Ovary (tissue), 9 donors: ENCODE data around the gene GADD45A. TPM values are rescaled to one million over a fixed set of nuclear protein-coding genes. Genes with fewer than 3 reads are reported as not detected.
A peak's percentile ranks its signal among the peaks of the same experiment; 100 is the strongest.

ENCODE experiments used
- DNase-seq, 5 donors: peaks; one replicate each; pipeline ENCODE4 v3.0.0-alpha.2; 2019 to 2020
- H3K27ac ChIP-seq, 2 donors: fragments of 200-600 bp; one replicate each; pipeline versions ENCODE4 v1.5.1 to v1.8.0; 2019 to 2022
- H3K27me3 ChIP-seq: fragments of 200-600 bp; one replicate; pipeline ENCODE4 v1.8.0; 2022
- H3K36me3 ChIP-seq: fragments of 200-600 bp; sonication (generic); one replicate; pipeline ENCODE4 v1.5.1; 2019
- H3K4me1 ChIP-seq: one replicate; pipeline ENCODE4 v1.8.1; 2013; ENCODE audit warnings: mild to moderate bottlenecking, moderate library complexity; ENCODE audit not compliant: insufficient read depth
- H3K4me3 ChIP-seq: fragments of 200-600 bp; sonication (generic); one replicate; pipeline ENCODE4 v1.5.1; 2017
- H3K9me3 ChIP-seq, 2 donors: fragments of 200-600 bp in 1 of 2; sonication (generic) in 1 of 2; one replicate each; pipeline versions ENCODE4 v1.5.1 to v1.8.1; 2013 to 2019; ENCODE audit warnings: mild to moderate bottlenecking in 1 of 2, moderate library complexity in 1 of 2
- CTCF ChIP-seq, 3 donors: fragments of 450-650 bp in 2 of 3; fragments of 200-600 bp in 1 of 3; IDR thresholded peaks; one replicate each; pipeline versions ENCODE4 v1.5.1 to v1.8.0; 2016 to 2022; ENCODE audit warnings: antibody characterized with exemption in 3 of 3, mild to moderate bottlenecking in 1 of 3
- EP300 ChIP-seq: sonication (generic); formaldehyde crosslinking; IDR thresholded peaks from one replicate; pipeline ENCODE4 v1.6.1; 2017; ENCODE audit warnings: antibody characterized with exemption
- POLR2A ChIP-seq: fragments of 450-650 bp; IDR thresholded peaks from one replicate; pipeline ENCODE4 v1.6.1; 2017; ENCODE audit warnings: antibody characterized with exemption, mild to moderate bottlenecking, moderate library complexity
- WGBS, 3 donors: extraction: QIAGEN DNeasy Blood & Tissue Kit in 1 of 3; methylation state at CpG; one replicate each; pipeline versions ENCODE4 v1.1.5 to v1.1.7; 2013 to 2017; 5-methylcytosine and 5-hydroxymethylcytosine counted together
- intact Hi-C, 4 donors: fragments of 100-400 bp; cut with DNase I; formaldehyde crosslinking; loops; one replicate each; pipeline versions ENCODE4 v1.11.0 to v1.15.1; 2022 to 2023
- polyA plus RNA-seq, 2 donors: library from polyadenylated mRNA; stranded (reverse); fragments of 200-250 nt in 1 of 2; fragments of 350-450 nt in 1 of 2; fragmentation: Illumina TruSeq in 1 of 2; extraction: RNeasy Lipid Tissue Mini Kit (QIAGEN cat#74804) in 1 of 2; gene quantifications; one replicate each; pipeline ENCODE4 v1.2.3, GENCODE V29; 2013 to 2014
- total RNA-seq, 7 donors: library from RNA; depleted of rRNA in 2 of 7; stranded (reverse); fragments of >200 nt in 2 of 7; fragmentation: NEBNext Ultra II Directional in 3 of 7; extraction: Animal tissue kit (Norgen Biotek cat#: 25700) in 3 of 7; gene quantifications; one replicate each; pipeline versions ENCODE4 v1.1.0 to v1.2.4, GENCODE V29; 2016 to 2023
- donor health status: DM: no; HTN: no; CAD: no; lungs with moderate emphysema.
- donor health status: DM: no; HTN: no; CAD: no.
- donor health status: Bipolar disorder and iron deficiency.
- donor health status: DM: yes; HTN: yes; CAD: no.
- donor health status: DM: no; HTN: no; CAD: no.
- donor health status: DM: yes; HTN: yes; CAD: no.

The GADD45A gene
- total and polyA plus RNA-seq, 9 donors = 22.1 to 132 (median 37.5) TPM

GRCh38 chr1:67647814-67648358, 37.1 kb upstream of the GADD45A start:
- DNase-seq = no peak
- TF ChIP-seq CTCF (IDR thresholded peaks at IDR 0.05) (no peak), POLR2A (no peak), EP300 (no peak)
- 90 to 95% (median 94%) methylated on average over 3 of the region's 3 CpGs for WGBS, 3 donors
- intact Hi-C loops = no loop called here
- H3K9me3 ChIP-seq = no peaks in the 10 kb centered on the region
- H3K4me3 ChIP-seq = no peak overlapping the region
- H3K4me1 ChIP-seq = peaks cover 10% of the 10 kb centered on the region
- no peaks in the 10 kb centered on the region for H3K27me3 ChIP-seq
- H3K27ac ChIP-seq = peak overlapping the region in 1 of 2 donors; percentile 41
- no peaks in the 10 kb centered on the region for H3K36me3 ChIP-seq

DNA sequence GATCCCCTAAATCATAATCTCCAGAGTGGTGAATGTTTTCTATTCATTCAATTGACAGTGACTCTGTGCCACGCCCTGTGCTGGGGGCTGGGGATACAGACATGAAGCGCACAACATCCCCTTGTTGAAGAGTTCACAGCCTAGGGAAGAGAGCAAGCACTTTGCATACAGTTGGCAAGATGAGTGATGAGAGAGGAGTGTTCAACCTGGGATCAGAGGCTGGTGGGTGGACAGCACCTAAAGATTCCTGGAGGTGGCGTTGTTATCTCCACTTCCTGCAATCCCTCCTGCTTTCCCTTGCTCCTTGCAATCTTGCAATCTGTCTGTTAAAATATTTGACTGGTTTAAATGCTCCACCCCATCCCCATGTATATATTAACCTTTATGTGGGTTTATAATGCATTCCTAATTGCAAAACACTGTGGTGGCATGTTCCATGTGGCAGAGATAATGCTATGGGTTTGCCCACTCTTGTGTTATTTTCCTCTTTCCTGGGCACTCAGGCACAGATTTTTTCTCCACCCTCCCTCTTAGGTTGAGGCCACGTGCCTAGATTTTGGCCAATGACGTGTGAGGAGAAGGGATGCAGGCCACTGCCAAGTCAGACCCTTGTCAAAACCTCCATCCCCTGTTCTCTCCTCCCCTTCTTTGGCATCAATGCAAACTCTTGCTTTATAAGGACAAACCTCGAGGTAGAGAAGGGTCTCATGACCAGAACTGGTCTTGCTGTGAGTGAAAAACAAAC, 36.2 kb upstream of the GADD45A start:
- TF ChIP-seq POLR2A = no peak
- TF ChIP-seq CTCF (IDR thresholded peaks at IDR 0.05) = no peak
- no peak for TF ChIP-seq EP300
- Histone ChIP-seq H3K27me3 (no peaks in the 10 kb centered on the region), H3K9me3 (no peaks in the 10 kb centered on the region), H3K4me3 (no peak overlapping the region), H3K4me1 (peaks cover 10% of the 10 kb centered on the region), H3K27ac (no peak overlapping the region), H3K36me3 (no peaks in the 10 kb centered on the region)
- DNase-seq = no peak
- 73 to 78% (median 76%) methylated on average over 6 of the region's 6 CpGs for WGBS, 3 donors
- intact Hi-C loops = no loop called here

GRCh38 chr1:67650061-67650460, 34.9 kb upstream of the GADD45A start:
- H3K4me3 ChIP-seq = no peak overlapping the region
- no peak for TF ChIP-seq POLR2A
- TF ChIP-seq CTCF (IDR thresholded peaks at IDR 0.05) = no peak
- no peak for TF ChIP-seq EP300
- no peak overlapping the region for H3K27ac ChIP-seq
- H3K4me1 ChIP-seq = peaks cover 10% of the 10 kb centered on the region
- H3K9me3 ChIP-seq = no peaks in the 10 kb centered on the region
- no peaks in the 10 kb centered on the region for H3K36me3 ChIP-seq
- no peaks in the 10 kb centered on the region for H3K27me3 ChIP-seq
- DNase-seq = no peak
- intact Hi-C loops = no loop called here

DNA sequence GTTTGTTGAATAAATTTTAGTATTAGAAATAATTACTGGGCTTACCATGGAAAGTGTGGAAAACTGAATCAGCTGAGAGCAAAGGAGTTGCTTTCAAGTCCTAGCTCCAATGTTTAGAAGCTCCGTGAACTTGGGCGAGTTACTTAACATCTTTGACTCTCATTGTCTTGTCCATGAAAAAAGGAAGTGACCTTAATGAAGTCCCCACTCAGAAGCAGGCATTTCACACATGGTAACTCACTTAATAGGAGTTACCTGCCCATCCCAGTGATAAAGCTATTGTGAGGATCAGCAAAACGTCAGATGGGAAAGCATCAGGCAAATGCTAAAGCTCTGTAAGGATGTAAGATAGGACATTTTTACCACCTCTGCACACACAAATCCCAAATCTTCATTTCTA, 34.0 kb upstream of the GADD45A start:
- intact Hi-C loops = no loop called here
- Histone ChIP-seq H3K27ac (no peak overlapping the region), H3K27me3 (no peaks in the 10 kb centered on the region), H3K4me3 (no peak overlapping the region), H3K4me1 (peaks cover 6% of the 10 kb centered on the region), H3K9me3 (no peaks in the 10 kb centered on the region), H3K36me3 (no peaks in the 10 kb centered on the region)
- 85 to 93% (median 89%) methylated on average over 3 of the region's 3 CpGs for WGBS, 3 donors
- DNase-seq = no peak
- TF ChIP-seq EP300 (no peak), POLR2A (no peak), CTCF (IDR thresholded peaks at IDR 0.05) (no peak)
